T-cell (primary cell): ENCODE results near the gene KIF1A. TPM values are rescaled to one million over a fixed set of nuclear protein-coding genes. Genes with fewer than 3 reads are reported as not detected.

Experiments
- ATAC-seq, 4 experiments: fragments of 200-7000 bp in 3 of 4; fragments of 150-1000 bp in 1 of 4; cut with Tn5 transposase; replicated peaks in 1 of 4; 1 replicate in 3 of 4; 2 replicates in 1 of 4; pipeline ENCODE4 v1.10.0; 2021; ENCODE audit warnings: moderate library complexity in 3 of 4, mild to moderate bottlenecking in 2 of 4, moderate number of reproducible peaks in 1 of 4
- CTCF ChIA-PET, 2 donors: fragments of 300-600 bp; sonication (Branson Sonifier 250); formaldehyde crosslinking; loops; one replicate each; lab custom pipeline; 2022; ENCODE audit warnings: antibody characterized with exemption in 2 of 2; lab: Charles Lee
- POLR2A ChIA-PET, 2 donors: fragments of 300-600 bp; sonication (Branson Sonifier 250); formaldehyde crosslinking; loops; one replicate each; lab custom pipeline; 2022; ENCODE audit warnings: antibody characterized with exemption in 2 of 2; lab: Charles Lee
- DNase-seq, 35 experiments: peaks; one replicate each; pipeline versions ENCODE4 v3.0.0 to v3.0.0-alpha.2; 2013 to 2023
- H3K27ac ChIP-seq: one replicate; pipeline ENCODE4 v1.5.1; 2013; ENCODE audit warnings: low read length
- H3K27me3 ChIP-seq, 2 experiments: replicated peaks in 1 of 2; 1 replicate in 1 of 2; 2 replicates in 1 of 2; pipeline versions ENCODE4 v1.6.1 to v1.7.0; 2013; ENCODE audit warnings: low read length in 1 of 2, mixed read lengths in 1 of 2; ENCODE audit not compliant: control insufficient read depth in 2 of 2, insufficient read depth in 2 of 2; ENCODE audit errors: extremely low read depth in 1 of 2
- H3K36me3 ChIP-seq, 2 donors: 1 replicate in 1 of 2; 2 replicates in 1 of 2; pipeline versions ENCODE4 v1.6.1 to v1.7.0; 2013; ENCODE audit warnings: low read length in 1 of 2; ENCODE audit not compliant: control insufficient read depth in 2 of 2, insufficient read depth in 1 of 2; ENCODE audit errors: extremely low read depth in 1 of 2
- H3K4me1 ChIP-seq, 2 experiments: 1 replicate in 1 of 2; 2 replicates in 1 of 2; pipeline versions ENCODE4 v1.6.1 to v1.7.0; 2013; ENCODE audit warnings: low read length in 2 of 2, mixed read lengths in 1 of 2; ENCODE audit not compliant: insufficient read depth in 2 of 2, control insufficient read depth in 1 of 2; ENCODE audit errors: extremely low read depth in 1 of 2
- H3K4me3 ChIP-seq, 2 donors: 1 replicate in 1 of 2; 2 replicates in 1 of 2; pipeline versions ENCODE4 v1.5.1 to v1.7.0; 2013; ENCODE audit warnings: mild to moderate bottlenecking in 2 of 2, low read length in 1 of 2, moderate library complexity in 1 of 2; ENCODE audit not compliant: control insufficient read depth in 1 of 2; ENCODE audit errors: extremely low read depth in 1 of 2
- H3K9me3 ChIP-seq: 2 replicates; pipeline ENCODE4 v1.7.0; 2013
- H3K27ac Mint-ChIP-seq, 2 donors: one replicate each; pipeline ENCODE4 v1.8.0; 2020 to 2021; ENCODE audit warnings: mild to moderate bottlenecking in 2 of 2, mixed read lengths in 2 of 2
- H3K27me3 Mint-ChIP-seq, 2 donors: one replicate each; pipeline ENCODE4 v1.8.0; 2021 to 2022; ENCODE audit warnings: mixed read lengths in 2 of 2
- H3K36me3 Mint-ChIP-seq: one replicate; pipeline ENCODE4 v1.8.0; 2021; ENCODE audit warnings: mixed read lengths
- H3K4me1 Mint-ChIP-seq, 3 donors: one replicate each; pipeline ENCODE4 v1.8.0; 2020 to 2022; ENCODE audit warnings: mixed read lengths in 3 of 3, mild to moderate bottlenecking in 1 of 3
- H3K4me3 Mint-ChIP-seq, 3 donors: one replicate each; pipeline ENCODE4 v1.8.0; 2020 to 2022; ENCODE audit warnings: mild to moderate bottlenecking in 3 of 3, mixed read lengths in 3 of 3, moderate library complexity in 3 of 3
- H3K9me3 Mint-ChIP-seq, 3 donors: one replicate each; pipeline ENCODE4 v1.8.0; 2020 to 2022; ENCODE audit warnings: mixed read lengths in 3 of 3
- WGBS: methylation state at CpG from one replicate; pipeline ENCODE4 v1.1.5; 2013; ENCODE audit warnings: missing lambda C conversion rate; ENCODE audit not compliant: insufficient coverage; 5-methylcytosine and 5-hydroxymethylcytosine counted together
- total RNA-seq, 35 experiments: library from RNA in 6 of 35; stranded (reverse) in 6 of 35; fragments of 120-200 nt in 1 of 35; gene quantifications; one replicate each; pipeline versions ENCODE4 v1.2.1 to v1.2.4 and lab custom pipeline; 2013 to 2026

The KIF1A gene
- total RNA-seq, 5 donors from 2014 or later (not counting 1 experiment from before 2014, with no cell fraction given), result 0.43 to 0.58 (median 0.51) TPM; not detected in 2

GRCh38 chr2:240734756-240735155 is 85.3 kb downstream of the KIF1A start:
- Mint-ChIP-seq H3K27me3 (peaks cover 0 to 2% of the 10 kb centered on the region in 2 donors), H3K9me3 (no peaks in the 10 kb centered on the region), H3K27ac (no peak overlapping the region), H3K4me3 (no peak overlapping the region), H3K4me1 (peaks cover 6 to 8% (median 7%) of the 10 kb centered on the region in 3 donors), H3K36me3 (no peaks in the 10 kb centered on the region)
- H3K9me3 ChIP-seq, result no peaks in the 10 kb centered on the region
- H3K27ac ChIP-seq, result no peak overlapping the region
- H3K36me3 ChIP-seq, result no peaks in the 10 kb centered on the region
- ATAC-seq, result no peak
- 96% methylated on average over 17 of the region's 17 CpGs for WGBS
- no peak overlapping the region for H3K4me3 ChIP-seq
- DNase-seq, result no peak
- ChIA-PET CTCF (no interaction called here), POLR2A (no interaction called here)
- peaks cover 0 to 39% of the 10 kb centered on the region in 2 experiments for H3K27me3 ChIP-seq
- H3K4me1 ChIP-seq, result peaks cover 0 to 4% of the 10 kb centered on the region in 2 experiments

DNA sequence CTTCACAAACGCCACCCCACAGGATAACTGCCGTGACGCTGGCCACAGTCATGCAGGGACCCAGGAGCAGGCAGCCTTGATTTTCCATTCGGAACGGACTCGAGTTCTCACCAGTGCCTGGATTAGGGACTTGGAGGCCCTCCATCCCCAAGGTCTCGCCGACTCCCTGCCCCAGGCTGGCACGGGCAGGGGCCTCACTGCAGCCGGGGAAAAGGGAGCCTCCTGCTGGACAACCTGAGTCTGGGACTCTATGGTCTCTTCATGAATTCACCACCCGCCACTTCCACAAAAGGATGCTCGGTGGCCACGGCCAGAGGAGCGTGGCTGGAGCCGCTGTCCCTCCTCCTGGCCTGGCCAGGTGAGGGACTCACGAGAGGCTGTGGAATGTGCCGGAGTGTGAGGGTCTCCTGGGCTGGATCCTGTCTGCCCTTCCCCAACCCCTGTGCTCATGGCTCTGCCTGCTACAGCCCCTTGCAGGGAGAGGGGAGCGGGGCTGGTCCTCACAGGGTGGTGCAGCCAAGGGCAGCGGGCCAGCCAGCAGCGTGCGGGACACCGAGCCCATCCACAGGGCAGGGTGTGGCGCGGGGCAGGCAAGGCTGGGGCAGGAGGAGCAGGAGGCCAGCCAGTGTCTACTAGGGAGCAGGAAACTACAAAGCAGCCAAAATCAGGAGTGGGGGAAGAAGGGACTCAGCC is 86.1 kb downstream of the KIF1A start:
- Mint-ChIP-seq H3K27ac (no peak overlapping the region), H3K4me3 (no peak overlapping the region), H3K4me1 (peaks cover 0 to under 1% (median 0%) of the 10 kb centered on the region in 3 donors), H3K36me3 (no peaks in the 10 kb centered on the region), H3K9me3 (no peaks in the 10 kb centered on the region), H3K27me3 (peaks cover 0 to 2% of the 10 kb centered on the region in 2 donors)
- DNase-seq (peak in 14 of 35 experiments; percentile 4 to 33 (median 18)), ATAC-seq (peak; percentile 31 to 51 (median 40))
- H3K4me3 ChIP-seq, result no peak overlapping the region
- H3K27me3 ChIP-seq, result peaks cover 0 to 41% of the 10 kb centered on the region in 2 experiments
- WGBS, result 82% methylated on average over 19 of the region's 24 CpGs
- H3K36me3 ChIP-seq, result no peaks in the 10 kb centered on the region
- ChIA-PET CTCF (no interaction called here), POLR2A (no interaction called here)
- no peaks in the 10 kb centered on the region for H3K9me3 ChIP-seq
- no peak overlapping the region for H3K27ac ChIP-seq
- no peaks in the 10 kb centered on the region for H3K4me1 ChIP-seq

DNA sequence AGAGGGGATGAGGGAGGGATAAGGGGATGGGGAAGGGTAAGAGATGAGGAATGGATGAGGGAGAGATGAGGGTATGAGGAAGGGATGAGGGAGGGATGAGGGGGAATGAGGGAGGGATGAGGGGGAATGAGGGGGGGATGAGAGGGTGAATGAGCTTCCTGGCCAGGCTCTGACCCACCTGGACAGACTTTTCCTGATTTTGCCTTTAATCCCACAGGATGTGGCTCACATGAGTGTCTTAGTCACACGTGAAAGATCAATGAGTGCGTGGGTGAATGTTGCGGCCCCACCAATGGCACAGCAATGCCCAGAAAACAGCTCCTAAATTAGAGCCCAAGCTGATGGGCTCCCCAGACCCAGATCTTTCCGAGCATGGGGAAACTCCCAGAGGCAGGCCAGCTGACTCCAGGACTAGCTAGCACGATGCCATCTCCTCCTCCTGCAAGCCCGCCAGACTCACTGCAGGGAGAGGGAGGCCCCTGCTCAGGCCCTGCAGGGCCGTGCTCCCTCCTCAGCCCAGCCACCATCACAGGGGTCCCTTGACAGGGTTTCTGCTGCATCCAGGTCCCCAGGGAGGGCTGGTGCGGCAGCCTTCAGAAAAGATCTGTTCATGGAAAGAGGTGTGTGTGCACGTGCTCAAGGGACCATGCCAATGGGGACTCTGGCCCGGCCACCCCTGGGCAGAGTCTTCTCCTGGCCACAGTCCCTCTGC is 87.0 kb downstream of the KIF1A start:
- Histone ChIP-seq H3K4me1 (no peaks in the 10 kb centered on the region), H3K9me3 (no peaks in the 10 kb centered on the region), H3K27ac (no peak overlapping the region), H3K27me3 (peaks cover 0 to 41% of the 10 kb centered on the region in 2 experiments), H3K36me3 (no peaks in the 10 kb centered on the region), H3K4me3 (no peak overlapping the region)
- no peaks in the 10 kb centered on the region for H3K9me3 Mint-ChIP-seq
- no peaks in the 10 kb centered on the region for H3K4me1 Mint-ChIP-seq
- DNase-seq, result no peak
- H3K27ac Mint-ChIP-seq, result no peak overlapping the region
- no peaks in the 10 kb centered on the region for H3K27me3 Mint-ChIP-seq
- CTCF ChIA-PET, result no interaction called here
- no peak overlapping the region for H3K4me3 Mint-ChIP-seq
- ATAC-seq, result no peak
- 81% methylated on average over 7 of the region's 10 CpGs for WGBS
- no peaks in the 10 kb centered on the region for H3K36me3 Mint-ChIP-seq
- POLR2A ChIA-PET, result interaction anchor here in 1 of 2 donors (0.6 kb wide), 1 partner anchor 119 kb away, joined by 5 read pairs; no protein-coding TSS in a partner anchor

- Mint-ChIP-seq H3K4me1 (no peaks in the 10 kb centered on the region), H3K27ac (no peak overlapping the region), H3K27me3 (no peaks in the 10 kb centered on the region), H3K36me3 (no peaks in the 10 kb centered on the region), H3K9me3 (no peaks in the 10 kb centered on the region), H3K4me3 (no peak overlapping the region)
- POLR2A ChIA-PET, result no interaction called here
- Histone ChIP-seq H3K4me1 (no peaks in the 10 kb centered on the region), H3K4me3 (no peak overlapping the region), H3K27ac (no peak overlapping the region), H3K36me3 (no peaks in the 10 kb centered on the region), H3K9me3 (no peaks in the 10 kb centered on the region), H3K27me3 (peaks cover 0 to 45% of the 10 kb centered on the region in 2 experiments)
- ATAC-seq, result no peak
- CTCF ChIA-PET, result no interaction called here
- no peak for DNase-seq
- WGBS, result 79% methylated on average over 5 of the region's 5 CpGs
Observed at GRCh38 chr2:240732184-240732583, 87.8 kb downstream of the KIF1A start.

- POLR2A ChIA-PET, result no interaction called here
Observed at GRCh38 chr2:240731178-240731545, 88.9 kb downstream of the KIF1A start.

DNA sequence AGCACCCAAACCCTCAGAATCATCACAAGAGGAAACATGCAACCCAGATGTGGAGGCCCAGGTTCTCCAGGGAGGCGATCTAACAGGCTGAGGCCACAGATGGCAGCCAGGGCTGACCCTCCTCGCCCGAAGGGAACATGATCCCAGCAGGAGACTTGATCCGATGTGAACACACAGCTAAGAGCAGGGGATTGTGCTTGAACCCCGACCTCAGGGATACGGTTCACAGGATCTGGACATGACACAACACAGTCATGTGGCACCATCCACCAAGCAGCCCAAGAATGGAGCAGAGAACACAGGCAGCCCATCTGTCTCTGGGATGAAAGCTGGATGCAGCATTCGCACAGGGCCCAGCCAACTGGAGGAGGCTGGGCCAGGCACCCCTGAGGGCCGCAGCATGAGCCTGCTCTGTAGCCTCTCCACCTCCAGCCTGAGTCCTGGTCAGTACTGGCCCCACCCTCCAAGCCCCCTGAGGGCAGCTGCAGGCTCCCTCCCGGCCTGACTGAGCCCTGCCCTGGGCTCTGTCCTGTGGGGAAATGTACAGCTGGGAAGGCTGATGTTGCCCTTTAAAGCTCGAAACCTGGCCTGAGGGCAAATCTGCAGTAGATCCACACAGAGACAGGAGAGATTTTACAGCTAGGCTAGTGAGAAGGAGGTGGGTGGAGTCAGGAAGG is 89.4 kb downstream of the KIF1A start:
- H3K4me3 Mint-ChIP-seq, result no peak overlapping the region
- H3K4me1 Mint-ChIP-seq, result no peaks in the 10 kb centered on the region
- POLR2A ChIA-PET, result no interaction called here

More at GRCh38 chr2:240731178-240731545, 88.9 kb downstream of the KIF1A start:
- no peaks in the 10 kb centered on the region for H3K4me1 ChIP-seq
- DNase-seq, result no peak
- peaks cover 0 to 36% of the 10 kb centered on the region in 2 experiments for H3K27me3 ChIP-seq
- H3K9me3 ChIP-seq, result no peaks in the 10 kb centered on the region
- no peaks in the 10 kb centered on the region for H3K4me1 Mint-ChIP-seq
- no peaks in the 10 kb centered on the region for H3K27me3 Mint-ChIP-seq
- no peak overlapping the region for H3K27ac ChIP-seq
- no peak overlapping the region for H3K27ac Mint-ChIP-seq
- H3K36me3 ChIP-seq, result no peaks in the 10 kb centered on the region
- H3K4me3 Mint-ChIP-seq, result no peak overlapping the region
- H3K36me3 Mint-ChIP-seq, result no peaks in the 10 kb centered on the region
- no peak overlapping the region for H3K4me3 ChIP-seq
- ATAC-seq, result no peak
- CTCF ChIA-PET, result interaction anchor here (0.5 to 0.6 kb wide), 2 partner anchors 217 to 484 kb away, joined by 3 read pairs; no protein-coding TSS in a partner anchor
- 83% methylated on average over 8 of the region's 9 CpGs for WGBS
- no peaks in the 10 kb centered on the region for H3K9me3 Mint-ChIP-seq

More for the DNA sequence above, 89.4 kb downstream of the KIF1A start:
- no peak for ATAC-seq
- no peaks in the 10 kb centered on the region for H3K9me3 ChIP-seq
- no peak overlapping the region for H3K4me3 ChIP-seq
- H3K27ac ChIP-seq, result no peak overlapping the region
- no peak for DNase-seq
- H3K36me3 ChIP-seq, result no peaks in the 10 kb centered on the region
- no peaks in the 10 kb centered on the region for H3K9me3 Mint-ChIP-seq
- H3K36me3 Mint-ChIP-seq, result no peaks in the 10 kb centered on the region
- H3K27me3 ChIP-seq, result peaks cover 0 to 31% of the 10 kb centered on the region in 2 experiments
- no peak overlapping the region for H3K27ac Mint-ChIP-seq
- CTCF ChIA-PET, result interaction anchor here in 1 of 2 donors (0.5 kb wide), 1 partner anchor 485 kb away, joined by 3 read pairs; no protein-coding TSS in a partner anchor
- H3K4me1 ChIP-seq, result no peaks in the 10 kb centered on the region
- H3K27me3 Mint-ChIP-seq, result no peaks in the 10 kb centered on the region
- WGBS, result 70% methylated on average over 8 of the region's 10 CpGs
